SK-MEL-5 (cell line): ENCODE results near the gene NUB1. TPM values are rescaled to one million over a fixed set of nuclear protein-coding genes. Genes with fewer than 3 reads are reported as not detected.

Experiments used
- DNase-seq: peaks from one replicate; pipeline ENCODE4 v3.0.0-alpha.2; 2016; ENCODE audit warnings: low read depth, low spot score
- in situ Hi-C: cut with HindIII; loops from 2 replicates; pipeline ENCODE4 v1.10.0; 2016; ENCODE audit warnings: low sequenced_read_pairs, high pct_unique_total_duplicates, low pct_unique_long_range_greater_than_20kb
- total RNA-seq: library from RNA; depleted of rRNA; stranded (reverse); fragments of >200 nt; shearing (Covaris generic); gene quantifications from 2 replicates; pipeline ENCODE4 v1.2.3, GENCODE V29; 2014

Gene NUB1
- total RNA-seq, 1 experiment from 2014 or later: 80.6 TPM

- no peak for DNase-seq
- in situ Hi-C loops: no loop called here
Observed at GRCh38 chr7:151363182-151363581, 21.6 kb downstream of the NUB1 start.

GRCh38 chr7:151366166-151366879, 24.7 kb downstream of the NUB1 start:
- no peak for DNase-seq
- in situ Hi-C loops: no loop called here

GRCh38 chr7:151366880-151367222, 25.2 kb downstream of the NUB1 start:
- no peak for DNase-seq
- in situ Hi-C loops: no loop called here

- in situ Hi-C loops: no loop called here
- no peak for DNase-seq
Observed at GRCh38 chr7:151367284-151367683, 25.7 kb downstream of the NUB1 start.

GRCh38 chr7:151368136-151368571, 26.5 kb downstream of the NUB1 start:
- in situ Hi-C loops: no loop called here
- peak; percentile 86 for DNase-seq

GRCh38 chr7:151371266-151371665, 29.7 kb downstream of the NUB1 start:
- no peak for DNase-seq
- in situ Hi-C loops: no loop called here

- DNase-seq: no peak
- in situ Hi-C loops: no loop called here
Observed at GRCh38 chr7:151372612-151373265, 31.1 kb downstream of the NUB1 start.

GRCh38 chr7:151373599-151373998, 32.0 kb downstream of the NUB1 start:
- in situ Hi-C loops: no loop called here
- DNase-seq: no peak

- in situ Hi-C loops: no loop called here
- no peak for DNase-seq
Observed at GRCh38 chr7:151374139-151374538, 32.5 kb downstream of the NUB1 start.

- DNase-seq: no peak
- in situ Hi-C loops: no loop called here
Observed at GRCh38 chr7:151374726-151375125, 33.1 kb downstream of the NUB1 start.

GRCh38 chr7:151375530-151376217, 34.1 kb downstream of the NUB1 start:
- DNase-seq: no peak
- in situ Hi-C loops: no loop called here

- DNase-seq: no peak
- in situ Hi-C loops: no loop called here
Observed at GRCh38 chr7:151376218-151376902, 34.7 kb downstream of the NUB1 start.

- no peak for DNase-seq
- in situ Hi-C loops: no loop called here
Observed at GRCh38 chr7:151377406-151377805, 35.8 kb downstream of the NUB1 start.

- in situ Hi-C loops: no loop called here
Observed at GRCh38 chr7:151378011-151378410, 36.4 kb downstream of the NUB1 start.

GRCh38 chr7:151378496-151379192, 37.0 kb downstream of the NUB1 start:
- DNase-seq: no peak
- in situ Hi-C loops: no loop called here

More at GRCh38 chr7:151378011-151378410, 36.4 kb downstream of the NUB1 start:
- no peak for DNase-seq

GRCh38 chr7:151379193-151379520, 37.5 kb downstream of the NUB1 start:
- in situ Hi-C loops: no loop called here
- no peak for DNase-seq

- in situ Hi-C loops: no loop called here
- no peak for DNase-seq
Observed at GRCh38 chr7:151379534-151380198, 38.1 kb downstream of the NUB1 start.
